Measurements from ENCODE around the gene USP38.
"Not testable (repeated sequence)": the region's sequence is repeated elsewhere in the genome, so short reads cannot be mapped to it uniquely, and the experiment has no call there.

USP38 gene

GRCh38 chr4:143156853-143157252 is 27.9 kb upstream of the USP38 start:
- H3K79me2 ChIP-seq (ENCODE audit: low read length), result no peaks in the 10 kb centered on the region
- no peaks in the 10 kb centered on the region for H3K36me3 ChIP-seq (replicated peaks; ENCODE audit: low read depth, low read length)
- no peak overlapping the region for H2AFZ ChIP-seq (ENCODE audit: low read depth, low read length)
- no peak overlapping the region for H3K4me2 ChIP-seq (ENCODE audit: low read length)
- no peak overlapping the region for H3K9ac ChIP-seq (ENCODE audit: low read length)
- H3K27me3 ChIP-seq (ENCODE audit: low read depth, low read length), result no peaks in the 10 kb centered on the region
- no peak for TF ChIP-seq CTCF (IDR thresholded peaks at IDR 0.05; ENCODE audit: low read depth, low read length)
- no peak for TF ChIP-seq EZH2phosphoT487 (IDR thresholded peaks at IDR 0.05; ENCODE audit: low read depth)
- H3K4me1 ChIP-seq (ENCODE audit: low read length), result no peaks in the 10 kb centered on the region
- H3K4me3 ChIP-seq (ENCODE audit: low read length), result no peak overlapping the region
- H3K9me3 ChIP-seq (ENCODE audit: insufficient read depth, low read length), result no peaks in the 10 kb centered on the region
- no peaks in the 10 kb centered on the region for H4K20me1 ChIP-seq (ENCODE audit: insufficient read depth, low read length)
- H3K27ac ChIP-seq (ENCODE audit: low read length), result no peak overlapping the region

GRCh38 chr4:143163614-143164013 is 21.1 kb upstream of the USP38 start:
- Histone ChIP-seq H3K4me3 (ENCODE audit: low read length) (no peak overlapping the region), H3K4me2 (ENCODE audit: low read length) (no peak overlapping the region), H3K9ac (ENCODE audit: low read length) (no peak overlapping the region), H2AFZ (ENCODE audit: low read depth, low read length) (no peak overlapping the region), H4K20me1 (ENCODE audit: insufficient read depth, low read length) (no peaks in the 10 kb centered on the region), H3K79me2 (ENCODE audit: low read length) (no peaks in the 10 kb centered on the region), H3K27ac (ENCODE audit: low read length) (no peak overlapping the region), H3K27me3 (ENCODE audit: low read depth, low read length) (no peaks in the 10 kb centered on the region), H3K36me3 (replicated peaks; ENCODE audit: low read depth, low read length) (no peaks in the 10 kb centered on the region), H3K9me3 (ENCODE audit: insufficient read depth, low read length) (no peaks in the 10 kb centered on the region), H3K4me1 (ENCODE audit: low read length) (no peaks in the 10 kb centered on the region)
- no peak for TF ChIP-seq CTCF (IDR thresholded peaks at IDR 0.05; ENCODE audit: low read depth, low read length)
- no peak for TF ChIP-seq EZH2phosphoT487 (IDR thresholded peaks at IDR 0.05; ENCODE audit: low read depth)

GRCh38 chr4:143166722-143167121 is 18.0 kb upstream of the USP38 start:
- H3K9me3 ChIP-seq (ENCODE audit: insufficient read depth, low read length); H2AFZ ChIP-seq (ENCODE audit: low read depth, low read length): not testable (repeated sequence)

GRCh38 chr4:143178923-143179322 is 5.8 kb upstream of the USP38 start:
- H3K9ac ChIP-seq (ENCODE audit: low read length), result no peak overlapping the region
- H3K4me1 ChIP-seq (ENCODE audit: low read length), result peaks cover 9% of the 10 kb centered on the region
- peaks cover 7% of the 10 kb centered on the region for H3K9me3 ChIP-seq (ENCODE audit: insufficient read depth, low read length)
- H4K20me1 ChIP-seq (ENCODE audit: insufficient read depth, low read length), result no peaks in the 10 kb centered on the region
- TF ChIP-seq EZH2phosphoT487 (IDR thresholded peaks at IDR 0.05; ENCODE audit: low read depth), result no peak
- TF ChIP-seq CTCF (IDR thresholded peaks at IDR 0.05; ENCODE audit: low read depth, low read length), result no peak
- H3K36me3 ChIP-seq (replicated peaks; ENCODE audit: low read depth, low read length), result peaks cover 17% of the 10 kb centered on the region
- no peak overlapping the region for H2AFZ ChIP-seq (ENCODE audit: low read depth, low read length)
- peaks cover 17% of the 10 kb centered on the region for H3K79me2 ChIP-seq (ENCODE audit: low read length)
- H3K27me3 ChIP-seq (ENCODE audit: low read depth, low read length), result no peaks in the 10 kb centered on the region
- no peak overlapping the region for H3K4me3 ChIP-seq (ENCODE audit: low read length)
- H3K4me2 ChIP-seq (ENCODE audit: low read length), result no peak overlapping the region
- H3K27ac ChIP-seq (ENCODE audit: low read length), result no peak overlapping the region

More at GRCh38 chr4:143166722-143167121, 18.0 kb upstream of the USP38 start:
- H3K79me2 ChIP-seq (ENCODE audit: low read length); H3K4me3 ChIP-seq (ENCODE audit: low read length); H3K36me3 ChIP-seq (replicated peaks; ENCODE audit: low read depth, low read length); H3K27ac ChIP-seq (ENCODE audit: low read length); H3K4me1 ChIP-seq (ENCODE audit: low read length); H3K9ac ChIP-seq (ENCODE audit: low read length); H3K4me2 ChIP-seq (ENCODE audit: low read length); H3K27me3 ChIP-seq (ENCODE audit: low read depth, low read length); H4K20me1 ChIP-seq (ENCODE audit: insufficient read depth, low read length): not testable (repeated sequence)

Measured in OCI-LY3 (cell line).